ENCODE results near the gene SUPT16H.

Gene SUPT16H

GRCh38 chr14:21334202-21334906 lies 49.5 kb downstream of the SUPT16H start:
- H3K9me3 Mint-ChIP-seq: no peaks in the 10 kb centered on the region
- H3K27ac Mint-ChIP-seq: no peak overlapping the region
- TF ChIP-seq, protein P1, sequence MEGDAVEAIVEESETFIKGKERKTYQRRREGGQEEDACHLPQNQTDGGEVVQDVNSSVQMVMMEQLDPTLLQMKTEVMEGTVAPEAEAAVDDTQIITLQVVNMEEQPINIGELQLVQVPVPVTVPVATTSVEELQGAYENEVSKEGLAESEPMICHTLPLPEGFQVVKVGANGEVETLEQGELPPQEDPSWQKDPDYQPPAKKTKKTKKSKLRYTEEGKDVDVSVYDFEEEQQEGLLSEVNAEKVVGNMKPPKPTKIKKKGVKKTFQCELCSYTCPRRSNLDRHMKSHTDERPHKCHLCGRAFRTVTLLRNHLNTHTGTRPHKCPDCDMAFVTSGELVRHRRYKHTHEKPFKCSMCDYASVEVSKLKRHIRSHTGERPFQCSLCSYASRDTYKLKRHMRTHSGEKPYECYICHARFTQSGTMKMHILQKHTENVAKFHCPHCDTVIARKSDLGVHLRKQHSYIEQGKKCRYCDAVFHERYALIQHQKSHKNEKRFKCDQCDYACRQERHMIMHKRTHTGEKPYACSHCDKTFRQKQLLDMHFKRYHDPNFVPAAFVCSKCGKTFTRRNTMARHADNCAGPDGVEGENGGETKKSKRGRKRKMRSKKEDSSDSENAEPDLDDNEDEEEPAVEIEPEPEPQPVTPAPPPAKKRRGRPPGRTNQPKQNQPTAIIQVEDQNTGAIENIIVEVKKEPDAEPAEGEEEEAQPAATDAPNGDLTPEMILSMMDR (IDR thresholded peaks at IDR 0.05; ENCODE audit: unreplicated experiment in 3 of 3): no peak
- H3K27me3 Mint-ChIP-seq (ENCODE audit: low read depth): peaks cover 3% of the 10 kb centered on the region
- H3K4me3 Mint-ChIP-seq: no peak overlapping the region
- H3K4me1 Mint-ChIP-seq: no peaks in the 10 kb centered on the region
- H3K36me3 Mint-ChIP-seq (ENCODE audit: low read depth): no peaks in the 10 kb centered on the region

- Mint-ChIP-seq H3K27ac (no peak overlapping the region), H3K4me3 (no peak overlapping the region), H3K36me3 (ENCODE audit: low read depth) (no peaks in the 10 kb centered on the region), H3K9me3 (no peaks in the 10 kb centered on the region), H3K27me3 (ENCODE audit: low read depth) (peaks cover 3% of the 10 kb centered on the region), H3K4me1 (no peaks in the 10 kb centered on the region)
- TF ChIP-seq, protein P1 (IDR thresholded peaks at IDR 0.05; ENCODE audit: unreplicated experiment in 3 of 3): no peak
These were observed 50.9 kb downstream of the SUPT16H start for GRCh38 chr14:21332950-21333349.

- Mint-ChIP-seq H3K27me3 (ENCODE audit: low read depth) (no peaks in the 10 kb centered on the region), H3K27ac (no peak overlapping the region), H3K4me1 (no peaks in the 10 kb centered on the region), H3K9me3 (no peaks in the 10 kb centered on the region), H3K4me3 (no peak overlapping the region), H3K36me3 (ENCODE audit: low read depth) (no peaks in the 10 kb centered on the region)
- TF ChIP-seq, protein P1 (IDR thresholded peaks at IDR 0.05; ENCODE audit: unreplicated experiment in 3 of 3): no peak
These were observed 56.8 kb downstream of the SUPT16H start for GRCh38 chr14:21326972-21327371.

GRCh38 chr14:21322716-21323115 lies 61.1 kb downstream of the SUPT16H start:
- Mint-ChIP-seq H3K36me3 (ENCODE audit: low read depth) (no peaks in the 10 kb centered on the region), H3K27me3 (ENCODE audit: low read depth) (peaks cover 4% of the 10 kb centered on the region), H3K4me3 (no peak overlapping the region), H3K4me1 (no peaks in the 10 kb centered on the region), H3K27ac (no peak overlapping the region), H3K9me3 (no peaks in the 10 kb centered on the region)
- TF ChIP-seq, protein P1 (IDR thresholded peaks at IDR 0.05; ENCODE audit: unreplicated experiment in 3 of 3): no peak

DNA sequence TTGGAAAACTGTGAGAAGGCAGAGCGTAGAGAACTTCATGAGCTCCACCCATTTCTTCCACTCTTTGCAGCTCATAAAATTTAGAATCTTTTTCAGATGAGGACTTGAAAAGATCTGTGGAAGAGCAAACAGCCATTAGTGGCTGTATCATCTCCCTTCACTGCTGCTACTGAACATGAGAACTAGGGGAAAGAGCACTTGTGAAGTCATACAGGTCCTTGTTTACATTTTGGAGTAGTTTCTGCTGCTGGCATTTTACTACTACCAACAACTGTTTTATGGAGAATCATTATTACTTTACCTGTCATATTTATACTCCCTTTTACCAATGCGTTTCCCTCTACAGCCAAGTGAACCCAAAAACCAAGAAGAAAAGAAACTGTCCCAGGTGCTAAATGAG lies 62.9 kb downstream of the SUPT16H start:
- Mint-ChIP-seq H3K27ac (no peak overlapping the region), H3K9me3 (no peaks in the 10 kb centered on the region), H3K36me3 (ENCODE audit: low read depth) (no peaks in the 10 kb centered on the region), H3K4me3 (no peak overlapping the region), H3K27me3 (ENCODE audit: low read depth) (peaks cover 4% of the 10 kb centered on the region), H3K4me1 (no peaks in the 10 kb centered on the region)
- TF ChIP-seq, protein P1 (IDR thresholded peaks at IDR 0.05; ENCODE audit: unreplicated experiment in 3 of 3): no peak

- H3K4me3 Mint-ChIP-seq: no peak overlapping the region
These were observed 66.4 kb downstream of the SUPT16H start for GRCh38 chr14:21317398-21317797.

More at GRCh38 chr14:21317398-21317797, 66.4 kb downstream of the SUPT16H start:
- Mint-ChIP-seq H3K36me3 (ENCODE audit: low read depth) (no peaks in the 10 kb centered on the region), H3K27ac (no peak overlapping the region), H3K27me3 (ENCODE audit: low read depth) (peaks cover 4% of the 10 kb centered on the region), H3K4me1 (no peaks in the 10 kb centered on the region), H3K9me3 (no peaks in the 10 kb centered on the region)
- TF ChIP-seq, protein P1 (IDR thresholded peaks at IDR 0.05; ENCODE audit: unreplicated experiment in 3 of 3): no peak
